ENCODE data around the gene GNG2. TPM values are rescaled to one million over a fixed set of nuclear protein-coding genes. Genes with fewer than 3 reads are reported as not detected.

Gene GNG2
- total RNA-seq (10 to 100 TPM; 13.0 to 18.2 (median 16.1) TPM), polyA plus RNA-seq (6.7 TPM)
- long read RNA-seq, donor 1, transcript GNG2-213 (4 exons, 2,125 nt): major isoform, 8 of 15 reads
- long read RNA-seq, donor 1, partial matches to known transcripts: 0 of 15 reads
- long read RNA-seq, donor 1, other reads (novel, unspliced or antisense): 7 of 15 reads
- long read RNA-seq, donor 2, partial matches to known transcripts: 0 of 6 reads
- long read RNA-seq, donor 2, other reads (novel, unspliced or antisense): 2 of 6 reads
- long read RNA-seq, donor 3, transcript GNG2-213 (4 exons, 2,125 nt): major isoform, 12 of 15 reads
- long read RNA-seq, donor 3, partial matches to known transcripts: 0 of 15 reads
- long read RNA-seq, donor 3, other reads (novel, unspliced or antisense): 2 of 15 reads
- long read RNA-seq, donor 4, partial matches to known transcripts: 0 of 3 reads
- long read RNA-seq, donor 4, other reads (novel, unspliced or antisense): 2 of 3 reads

DNA sequence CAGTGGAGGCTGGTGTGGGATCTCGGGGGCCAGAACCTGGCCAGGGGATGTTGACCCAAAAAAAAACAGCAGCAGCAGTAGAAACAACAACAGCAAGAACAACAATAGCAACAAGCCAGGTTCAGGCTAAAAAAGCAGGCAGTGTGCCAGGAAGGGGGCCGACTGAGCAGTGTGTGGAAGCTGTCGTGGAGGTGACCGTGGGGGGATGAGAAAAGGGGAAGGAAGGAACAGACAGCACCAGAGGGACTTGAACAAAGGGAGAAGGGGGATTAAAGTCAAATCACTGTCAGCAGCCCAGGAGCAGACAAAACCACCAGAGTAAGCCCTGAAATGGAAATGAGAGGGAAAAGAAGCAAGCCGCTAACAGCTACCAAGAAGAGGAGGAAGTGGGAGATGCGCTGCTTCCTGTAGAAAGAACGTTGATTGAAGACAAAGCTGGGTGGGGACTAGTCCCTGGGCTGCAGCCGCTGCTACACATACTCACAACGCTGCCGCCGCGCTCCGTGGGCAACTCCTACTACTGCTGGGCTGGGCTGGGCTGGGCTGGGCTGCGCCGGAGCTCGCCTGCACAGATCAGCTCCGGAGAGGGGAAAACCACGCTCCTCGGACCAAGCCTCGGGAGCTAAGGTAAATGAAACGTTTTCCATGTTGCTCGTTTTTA, at the start of gene GNG2:
TSS of gene GNG2 (plus strand) at position 449 of the 661 bp plus-strand sequence. CDS start 90,067 bp downstream, outside the sequence.
- peak within 1 kb of the TSS; percentile 63 for H3K4me3 ChIP-seq (ENCODE audit: low read length)
- H3K9me3 ChIP-seq (ENCODE audit: control insufficient read depth, low read length): no peaks in the 10 kb centered on the region
- DNase-seq: peak; percentile 81 to 94 (median 93)
- ATAC-seq: peak; percentile 99 to 100
- 3% methylated on average over 22 of the region's 22 CpGs for WGBS
- H3K4me1 ChIP-seq (ENCODE audit: control insufficient read depth, insufficient read depth, low read length): no peaks in the 10 kb centered on the region
- H3K27me3 ChIP-seq (ENCODE audit: control insufficient read depth, insufficient read depth): no peaks in the 10 kb centered on the region
- intact Hi-C loops (cut with DNase I): no loop called here
- H3K27ac ChIP-seq (ENCODE audit: low read length): no peak within 1 kb of the TSS

DNA sequence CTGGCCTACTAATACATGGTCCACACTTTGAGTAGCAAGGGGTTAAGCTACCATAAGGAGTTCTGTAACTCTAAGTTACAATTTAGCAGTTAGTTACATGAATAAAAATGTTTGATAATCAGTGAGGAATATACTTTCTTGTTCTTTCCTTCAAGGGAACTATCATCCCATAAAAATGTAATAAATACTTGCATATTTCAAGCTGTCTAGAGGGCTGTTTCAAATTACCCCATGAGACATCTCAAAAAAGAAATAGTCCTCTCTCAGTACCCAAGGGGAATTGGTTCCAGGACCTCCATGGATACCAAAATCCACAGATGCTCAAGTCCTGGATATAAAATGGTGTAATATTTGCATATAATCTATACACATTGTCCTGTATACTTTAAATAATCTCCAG, 48.7 kb upstream of the GNG2 start:
- DNase-seq (no peak), ATAC-seq (no peak)
- Histone ChIP-seq H3K27ac (ENCODE audit: low read length) (no peak overlapping the region), H3K4me3 (ENCODE audit: low read length) (no peak overlapping the region), H3K27me3 (ENCODE audit: control insufficient read depth, insufficient read depth) (no peaks in the 10 kb centered on the region), H3K4me1 (ENCODE audit: control insufficient read depth, insufficient read depth, low read length) (no peaks in the 10 kb centered on the region), H3K9me3 (ENCODE audit: control insufficient read depth, low read length) (no peaks in the 10 kb centered on the region)
- intact Hi-C loops (cut with DNase I): no loop called here

DNA sequence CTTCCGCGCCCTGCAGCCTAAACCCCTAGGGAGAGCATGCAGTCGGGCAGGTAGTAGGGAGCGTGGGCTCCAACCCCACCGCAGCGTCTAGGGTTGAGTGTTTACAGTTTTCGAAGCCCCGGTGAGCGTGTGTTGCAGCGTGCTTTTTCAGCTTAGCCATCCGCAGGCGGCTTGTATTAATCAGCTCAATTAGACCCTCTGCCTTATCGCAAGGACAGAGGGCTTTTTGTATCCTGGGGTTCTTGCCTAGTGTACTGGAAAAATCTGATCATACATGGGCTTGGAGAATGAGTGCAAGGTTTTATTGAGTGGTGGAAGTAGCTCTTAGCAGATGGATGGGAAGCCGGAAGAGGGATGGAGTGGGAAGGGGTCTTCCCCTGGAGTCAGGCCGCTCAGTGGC, 44.4 kb upstream of the GNG2 start:
- ATAC-seq (no peak), DNase-seq (no peak)
- intact Hi-C loops (cut with DNase I): no loop called here
- H3K9me3 ChIP-seq (ENCODE audit: control insufficient read depth, low read length): no peaks in the 10 kb centered on the region
- no peaks in the 10 kb centered on the region for H3K27me3 ChIP-seq (ENCODE audit: control insufficient read depth, insufficient read depth)
- H3K4me3 ChIP-seq (ENCODE audit: low read length): no peak overlapping the region
- 76% methylated on average over 15 of the region's 15 CpGs for WGBS
- no peaks in the 10 kb centered on the region for H3K4me1 ChIP-seq (ENCODE audit: control insufficient read depth, insufficient read depth, low read length)
- H3K27ac ChIP-seq (ENCODE audit: low read length): no peak overlapping the region

DNA sequence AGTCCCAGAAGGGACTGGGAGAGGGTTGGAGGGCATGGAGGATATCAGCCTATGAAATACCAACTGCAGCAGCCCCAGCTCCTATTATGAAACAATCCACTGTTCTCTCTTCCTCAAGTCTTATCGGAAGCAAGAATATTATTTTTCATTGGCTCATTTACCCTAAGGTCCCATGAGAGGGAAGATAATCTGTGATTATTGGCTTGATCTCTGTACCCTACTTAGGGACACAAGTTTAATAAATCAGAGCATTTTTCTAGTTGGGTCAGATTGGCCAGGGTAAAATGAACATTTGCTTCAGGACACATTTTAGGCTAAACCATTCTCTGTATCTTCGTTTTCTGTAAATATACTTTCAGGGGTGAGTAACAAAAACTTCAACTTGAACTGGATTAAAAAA, 43.1 kb upstream of the GNG2 start:
- H3K27ac ChIP-seq (ENCODE audit: low read length): no peak overlapping the region
- H3K27me3 ChIP-seq (ENCODE audit: control insufficient read depth, insufficient read depth): no peaks in the 10 kb centered on the region
- H3K4me3 ChIP-seq (ENCODE audit: low read length): no peak overlapping the region
- 58% methylated on average over 2 of the region's 2 CpGs for WGBS
- ATAC-seq (peak in 1 of 2 donors; percentile 78), DNase-seq (no peak)
- intact Hi-C loops (cut with DNase I): no loop called here
- H3K4me1 ChIP-seq (ENCODE audit: control insufficient read depth, insufficient read depth, low read length): no peaks in the 10 kb centered on the region
- H3K9me3 ChIP-seq (ENCODE audit: control insufficient read depth, low read length): no peaks in the 10 kb centered on the region

DNA sequence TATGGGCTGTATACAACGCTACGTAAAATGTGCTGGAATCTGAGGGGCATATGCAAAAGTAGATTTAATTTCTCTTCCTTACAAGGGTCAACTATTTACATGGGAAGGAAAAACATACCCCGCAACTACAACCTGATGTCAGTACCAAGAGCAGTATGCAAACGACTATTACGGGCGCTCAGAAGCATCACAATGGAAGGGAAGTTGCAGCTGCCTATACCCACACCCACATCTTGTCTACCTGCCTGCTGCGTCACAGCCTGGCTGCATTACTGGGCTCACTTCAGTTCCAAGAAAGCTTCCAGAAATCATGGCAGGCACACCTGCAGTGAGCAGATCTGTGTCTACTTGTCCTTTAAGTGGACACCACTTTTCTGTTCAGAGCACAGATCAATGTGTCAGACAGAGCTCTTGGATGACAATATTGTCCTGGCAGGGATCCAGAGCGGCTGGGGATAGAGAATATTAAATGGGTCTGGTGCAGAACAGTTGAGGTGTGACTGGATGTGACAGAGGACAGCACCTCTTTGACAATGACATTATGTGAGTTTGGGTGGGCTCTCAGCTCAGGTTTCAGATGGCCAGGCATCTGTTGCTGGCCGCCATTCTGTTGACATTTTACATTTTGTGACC, 41.5 kb upstream of the GNG2 start:
- no peak overlapping the region for H3K27ac ChIP-seq (ENCODE audit: low read length)
- H3K27me3 ChIP-seq (ENCODE audit: control insufficient read depth, insufficient read depth): no peaks in the 10 kb centered on the region
- peak in 1 of 3 donors; percentile 14 for DNase-seq
- ATAC-seq: no peak
- intact Hi-C loops (cut with DNase I): no loop called here
- no peak overlapping the region for H3K4me3 ChIP-seq (ENCODE audit: low read length)
- 82% methylated on average over 9 of the region's 9 CpGs for WGBS
- H3K4me1 ChIP-seq (ENCODE audit: control insufficient read depth, insufficient read depth, low read length): no peaks in the 10 kb centered on the region
- H3K9me3 ChIP-seq (ENCODE audit: control insufficient read depth, low read length): no peaks in the 10 kb centered on the region

DNA sequence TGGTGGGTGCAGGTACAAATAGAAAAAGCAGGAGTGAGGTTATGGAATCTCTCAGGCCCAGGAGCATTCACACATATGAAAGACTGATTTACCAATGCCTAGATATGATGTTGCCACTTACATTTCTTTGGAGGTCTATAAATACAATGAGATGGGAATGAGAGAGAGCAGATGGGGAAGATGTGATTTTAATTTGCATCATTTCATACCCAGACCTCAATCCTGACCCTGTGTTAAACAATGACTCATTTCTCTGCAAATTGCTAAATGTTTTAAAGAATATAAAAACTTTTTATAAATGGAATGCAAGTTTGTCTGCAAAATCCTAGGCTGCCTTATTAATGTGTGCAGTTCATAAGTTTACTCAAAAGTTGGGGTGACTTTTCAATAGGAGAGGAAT, 38.6 kb upstream of the GNG2 start:
- Histone ChIP-seq H3K9me3 (ENCODE audit: control insufficient read depth, low read length) (no peaks in the 10 kb centered on the region), H3K4me3 (ENCODE audit: low read length) (no peak overlapping the region), H3K4me1 (ENCODE audit: control insufficient read depth, insufficient read depth, low read length) (no peaks in the 10 kb centered on the region), H3K27me3 (ENCODE audit: control insufficient read depth, insufficient read depth) (no peaks in the 10 kb centered on the region), H3K27ac (ENCODE audit: low read length) (no peak overlapping the region)
- DNase-seq (no peak), ATAC-seq (no peak)
- intact Hi-C loops (cut with DNase I): no loop called here

DNA sequence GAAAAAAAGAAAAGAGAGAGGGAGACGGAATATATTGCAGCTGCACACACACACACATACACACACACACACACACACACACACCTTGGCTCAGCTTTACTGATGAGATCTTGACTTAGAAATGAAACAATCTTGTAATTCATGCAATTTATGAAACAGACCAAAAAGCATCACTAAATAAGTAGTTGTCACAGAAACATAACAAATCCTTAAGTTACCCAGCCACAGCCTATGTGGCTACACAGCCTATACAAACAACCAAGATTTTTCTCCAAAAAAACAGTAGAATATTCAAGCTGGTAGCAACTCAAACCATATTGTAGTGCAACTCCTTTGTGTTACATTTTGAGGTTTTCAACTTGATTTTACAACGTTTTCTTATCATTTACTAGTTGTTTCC, 37.9 kb upstream of the GNG2 start:
- H3K27ac ChIP-seq (ENCODE audit: low read length): no peak overlapping the region
- no peaks in the 10 kb centered on the region for H3K4me1 ChIP-seq (ENCODE audit: control insufficient read depth, insufficient read depth, low read length)
- H3K9me3 ChIP-seq (ENCODE audit: control insufficient read depth, low read length): no peaks in the 10 kb centered on the region
- no peaks in the 10 kb centered on the region for H3K27me3 ChIP-seq (ENCODE audit: control insufficient read depth, insufficient read depth)
- ATAC-seq: no peak
- DNase-seq: no peak
- H3K4me3 ChIP-seq (ENCODE audit: low read length): no peak overlapping the region
- intact Hi-C loops (cut with DNase I): no loop called here
- 55% methylated on average over 2 of the region's 2 CpGs for WGBS

DNA sequence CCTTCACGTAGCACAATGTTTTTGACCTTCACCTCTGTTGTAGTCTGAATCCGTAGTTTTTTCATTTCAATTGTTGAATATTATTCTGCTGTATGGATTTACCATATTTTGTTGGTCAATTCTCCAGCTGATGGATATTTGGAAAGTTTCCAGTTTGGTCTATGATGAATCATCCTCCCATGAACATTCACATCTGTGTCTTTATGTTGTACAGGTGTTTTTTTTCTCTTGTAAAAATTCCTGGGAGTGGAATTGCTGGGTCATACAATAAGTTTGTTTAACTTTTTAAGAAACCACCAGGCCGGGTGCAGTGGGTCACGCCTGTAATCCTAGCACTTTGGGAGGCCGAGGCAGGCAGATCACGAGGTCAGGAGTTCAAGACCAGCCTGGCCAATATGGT, 36.7 kb upstream of the GNG2 start:
- H3K9me3 ChIP-seq (ENCODE audit: control insufficient read depth, low read length): no peaks in the 10 kb centered on the region
- DNase-seq (no peak), ATAC-seq (no peak)
- H3K4me3 ChIP-seq (ENCODE audit: low read length): no peak overlapping the region
- intact Hi-C loops (cut with DNase I): no loop called here
- no peaks in the 10 kb centered on the region for H3K4me1 ChIP-seq (ENCODE audit: control insufficient read depth, insufficient read depth, low read length)
- WGBS: 86% methylated on average over 6 of the region's 6 CpGs
- no peaks in the 10 kb centered on the region for H3K27me3 ChIP-seq (ENCODE audit: control insufficient read depth, insufficient read depth)
- no peak overlapping the region for H3K27ac ChIP-seq (ENCODE audit: low read length)

DNA sequence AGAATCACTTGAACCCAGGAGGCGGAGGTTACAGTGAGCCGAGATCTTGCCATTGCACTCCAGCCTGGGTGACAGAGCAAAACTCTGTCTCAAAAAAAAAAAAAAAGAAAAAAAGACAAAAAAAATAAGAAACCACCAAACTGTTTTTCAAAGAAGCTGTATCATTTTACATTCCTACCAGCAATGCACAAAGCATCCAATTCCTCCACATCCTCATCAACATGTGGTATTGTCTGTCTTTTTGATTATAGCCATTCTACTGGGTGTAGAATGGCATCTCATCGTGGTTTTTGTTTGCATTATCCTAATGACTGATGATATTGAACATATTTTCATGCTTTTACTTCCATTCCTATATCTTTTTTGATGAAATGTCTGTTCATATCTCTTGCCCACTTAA, 36.2 kb upstream of the GNG2 start:
- intact Hi-C loops (cut with DNase I): no loop called here
- Histone ChIP-seq H3K9me3 (ENCODE audit: control insufficient read depth, low read length) (no peaks in the 10 kb centered on the region), H3K4me3 (ENCODE audit: low read length) (no peak overlapping the region), H3K27me3 (ENCODE audit: control insufficient read depth, insufficient read depth) (no peaks in the 10 kb centered on the region), H3K27ac (ENCODE audit: low read length) (no peak overlapping the region), H3K4me1 (ENCODE audit: control insufficient read depth, insufficient read depth, low read length) (no peaks in the 10 kb centered on the region)
- WGBS: 96% methylated on average over 3 of the region's 3 CpGs
- no peak for DNase-seq
- no peak for ATAC-seq

DNA sequence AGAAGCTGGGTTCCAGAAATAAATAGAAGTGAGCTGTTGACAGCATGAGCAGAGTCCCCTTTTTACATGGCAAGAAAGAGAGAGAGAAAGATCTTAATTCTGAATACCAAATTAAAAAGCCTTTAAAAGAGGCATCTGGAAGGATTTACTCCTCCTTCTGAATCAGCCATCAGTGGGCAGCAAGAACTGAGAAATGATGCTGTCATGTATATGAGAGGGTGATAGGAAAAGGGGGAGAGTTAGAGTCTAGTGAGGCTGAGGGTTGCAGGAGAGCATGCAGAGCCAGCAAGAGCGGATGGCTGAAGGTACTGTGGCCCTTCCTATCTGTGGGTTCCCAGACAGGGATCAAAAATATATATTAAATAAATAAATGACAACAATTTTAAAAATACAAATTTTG, 34.5 kb upstream of the GNG2 start:
- DNase-seq (no peak), ATAC-seq (no peak)
- intact Hi-C loops (cut with DNase I): no loop called here
- Histone ChIP-seq H3K27ac (ENCODE audit: low read length) (no peak overlapping the region), H3K4me3 (ENCODE audit: low read length) (no peak overlapping the region), H3K9me3 (ENCODE audit: control insufficient read depth, low read length) (no peaks in the 10 kb centered on the region), H3K27me3 (ENCODE audit: control insufficient read depth, insufficient read depth) (no peaks in the 10 kb centered on the region), H3K4me1 (ENCODE audit: control insufficient read depth, insufficient read depth, low read length) (no peaks in the 10 kb centered on the region)
- WGBS: 93% methylated on average over 1 of the region's 1 CpG

Measured in right cardiac atrium (tissue), 5 donors.